Measurements from ENCODE around the gene RNF20.

Gene RNF20

GRCh38 chr9:101533334-101534204 lies at the start of gene RNF20 (continued):
- peak; percentile 94 for TF ChIP-seq ZNF518A (tag by site-specific recombination; conservative IDR thresholded peaks at IDR 0.05; ENCODE audit: low read depth)
- TF ChIP-seq ZNF548 (tag by site-specific recombination; IDR thresholded peaks at IDR 0.05), result no peak
- peak; percentile 12; the same call in 1 of the 2 replicates for TF ChIP-seq ZNF561 (tag by site-specific recombination; IDR thresholded peaks at IDR 0.05; ENCODE audit: borderline replicate concordance)
- TF ChIP-seq ZNF423 (tag by site-specific recombination; IDR thresholded peaks at IDR 0.05), result no peak
- no peak for TF ChIP-seq ZFHX2 (tag by site-specific recombination; conservative IDR thresholded peaks at IDR 0.05)
- TF ChIP-seq ZNF660 (tag by site-specific recombination; IDR thresholded peaks at IDR 0.05), result peak; percentile 65
- TF ChIP-seq ZNF311 (tag by site-specific recombination; IDR thresholded peaks at IDR 0.05; ENCODE audit: borderline replicate concordance), result no peak
- no peak for TF ChIP-seq YY1 (tag by site-specific recombination; IDR thresholded peaks at IDR 0.05)
- no peak for TF ChIP-seq TRIM28 (IDR thresholded peaks at IDR 0.05; ENCODE audit: borderline replicate concordance, low read length)
- TF ChIP-seq ZNF148 (tag by site-specific recombination; IDR thresholded peaks at IDR 0.05; ENCODE audit: borderline replicate concordance), result no peak
- no peak for TF ChIP-seq ZNF664 (tag by site-specific recombination; IDR thresholded peaks at IDR 0.05)
- no peak for TF ChIP-seq ZNF624 (tag by site-specific recombination; IDR thresholded peaks at IDR 0.05)
- TF ChIP-seq ZIC2 (tag by site-specific recombination; IDR thresholded peaks at IDR 0.05), result no peak
- no peak for TF ChIP-seq HIC1 (tag by site-specific recombination; IDR thresholded peaks at IDR 0.05)
- TF ChIP-seq ZSCAN18 (tag by site-specific recombination; IDR thresholded peaks at IDR 0.05), result no peak
- no peak for TF ChIP-seq PRDM1 (tag by site-specific recombination; IDR thresholded peaks at IDR 0.05)
- peak; percentile 51 for TF ChIP-seq ZBTB26 (tag by site-specific recombination; optimal IDR thresholded peaks at IDR 0.05)
- no peak for TF ChIP-seq ZNF585B (tag by site-specific recombination; IDR thresholded peaks at IDR 0.05)
- TF ChIP-seq GLI4 (tag by site-specific recombination; IDR thresholded peaks at IDR 0.05), result no peak
- TF ChIP-seq ZFP37 (tag by site-specific recombination; IDR thresholded peaks at IDR 0.05), result 0 out of 2 replicates have a peak, but pooled peaks have one; percentile 54
- no peak for TF ChIP-seq TCF7L2 (IDR thresholded peaks at IDR 0.05; ENCODE audit: borderline replicate concordance, low read depth, low read length)
- TF ChIP-seq ZNF324 (tag by site-specific recombination; IDR thresholded peaks at IDR 0.05), result no peak
- no peak for TF ChIP-seq ZNF354C (tag by site-specific recombination; IDR thresholded peaks at IDR 0.05; ENCODE audit: borderline replicate concordance, low read depth)
- no peak for TF ChIP-seq ZNF398 (tag by site-specific recombination; IDR thresholded peaks at IDR 0.05)
- no peak for TF ChIP-seq ZNF133 (tag by site-specific recombination; IDR thresholded peaks at IDR 0.05)

Measured in HEK293 (cell line).